Coronary artery (tissue), 2 donors: ENCODE data around the gene TMPRSS7.

Source experiments
- DNase-seq: peaks from one replicate; pipeline ENCODE4 v3.0.0-alpha.2; 2017; ENCODE audit warnings: low spot score
- H3K27ac ChIP-seq, 2 donors: fragments of 200-600 bp; sonication (generic); one replicate each; pipeline ENCODE4 v1.5.1; 2016 to 2019
- H3K4me3 ChIP-seq: fragments of 200-600 bp; sonication (generic); 2 replicates; pipeline ENCODE4 v1.5.1; 2016; ENCODE audit warnings: mild to moderate bottlenecking, moderate library complexity
- CTCF ChIP-seq: fragments of 200-600 bp; sonication (generic); IDR thresholded peaks from one replicate; pipeline ENCODE4 v1.5.1; 2019; ENCODE audit warnings: antibody characterized with exemption

Gene TMPRSS7

GRCh38 chr3:112119962-112120836, 85.7 kb downstream of the TMPRSS7 start:
- no peak for DNase-seq
- H3K4me3 ChIP-seq, result no peak overlapping the region

GRCh38 chr3:112121577-112122547, 87.3 kb downstream of the TMPRSS7 start:
- Histone ChIP-seq H3K27ac (no peak overlapping the region), H3K4me3 (no peak overlapping the region)
- no peak for DNase-seq
- no peak for TF ChIP-seq CTCF

More at GRCh38 chr3:112119962-112120836, 85.7 kb downstream of the TMPRSS7 start:
- TF ChIP-seq CTCF, result no peak
- no peak overlapping the region for H3K27ac ChIP-seq

- no peak for TF ChIP-seq CTCF
Measured at GRCh38 chr3:112122870-112123269, 88.3 kb downstream of the TMPRSS7 start.

GRCh38 chr3:112123548-112123947, 89.0 kb downstream of the TMPRSS7 start:
- Histone ChIP-seq H3K4me3 (no peak overlapping the region), H3K27ac (no peak overlapping the region)
- DNase-seq, result no peak
- TF ChIP-seq CTCF, result no peak

More at GRCh38 chr3:112122870-112123269, 88.3 kb downstream of the TMPRSS7 start:
- DNase-seq, result no peak
- Histone ChIP-seq H3K27ac (no peak overlapping the region), H3K4me3 (no peak overlapping the region)

- Histone ChIP-seq H3K4me3 (no peak overlapping the region), H3K27ac (no peak overlapping the region)
- TF ChIP-seq CTCF, result no peak
- no peak for DNase-seq
Measured at GRCh38 chr3:112124907-112125607, 90.5 kb downstream of the TMPRSS7 start.

GRCh38 chr3:112126511-112126911, 92.0 kb downstream of the TMPRSS7 start:
- no peak for DNase-seq
- H3K4me3 ChIP-seq, result peak overlapping the region; percentile 16
- no peak overlapping the region for H3K27ac ChIP-seq
- TF ChIP-seq CTCF, result no peak
